Measurements from ENCODE around the gene ACADS.
A peak's percentile ranks its signal among the peaks of the same experiment; 100 is the strongest.

The ACADS gene, protein sequence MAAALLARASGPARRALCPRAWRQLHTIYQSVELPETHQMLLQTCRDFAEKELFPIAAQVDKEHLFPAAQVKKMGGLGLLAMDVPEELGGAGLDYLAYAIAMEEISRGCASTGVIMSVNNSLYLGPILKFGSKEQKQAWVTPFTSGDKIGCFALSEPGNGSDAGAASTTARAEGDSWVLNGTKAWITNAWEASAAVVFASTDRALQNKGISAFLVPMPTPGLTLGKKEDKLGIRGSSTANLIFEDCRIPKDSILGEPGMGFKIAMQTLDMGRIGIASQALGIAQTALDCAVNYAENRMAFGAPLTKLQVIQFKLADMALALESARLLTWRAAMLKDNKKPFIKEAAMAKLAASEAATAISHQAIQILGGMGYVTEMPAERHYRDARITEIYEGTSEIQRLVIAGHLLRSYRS

DNA sequence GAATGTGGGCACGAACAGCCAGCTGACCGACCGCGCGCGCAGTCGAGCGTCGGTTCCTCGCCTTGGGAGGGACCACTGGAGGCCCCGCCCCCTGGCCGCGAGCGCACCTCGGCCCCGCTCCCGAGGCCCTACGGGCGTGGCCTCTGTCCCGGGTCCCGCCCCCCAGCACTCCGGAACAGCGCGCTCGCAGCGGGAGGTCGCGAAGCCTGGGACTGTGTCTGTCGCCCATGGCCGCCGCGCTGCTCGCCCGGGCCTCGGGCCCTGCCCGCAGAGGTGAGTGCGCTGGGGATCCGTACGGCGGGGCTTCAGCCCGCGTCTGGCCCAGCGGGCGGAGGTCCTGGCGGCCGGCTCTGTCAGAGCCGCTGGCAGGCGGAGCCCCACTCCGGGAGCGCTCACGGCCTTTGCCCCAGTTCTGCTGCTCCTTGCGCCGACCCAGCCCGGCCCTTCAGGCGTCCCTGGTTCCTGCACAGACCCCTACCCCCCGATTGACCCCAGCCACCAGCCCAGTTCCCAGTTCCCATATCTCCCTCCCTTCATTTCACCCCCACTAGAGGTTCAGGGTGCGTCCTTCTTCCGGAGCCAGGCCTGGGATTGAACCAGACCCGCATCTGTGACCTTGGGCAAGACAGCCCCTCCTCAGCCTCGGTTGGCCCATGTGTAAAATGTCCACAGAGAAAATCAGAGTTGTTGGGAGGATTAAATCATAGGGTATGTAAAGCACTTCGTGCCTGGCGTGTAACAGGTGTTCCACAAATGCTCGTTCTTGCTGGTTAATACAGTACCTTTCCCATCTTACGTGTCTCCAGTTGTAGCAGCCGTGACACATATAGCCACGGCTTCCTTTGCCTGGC is at the start of gene ACADS:
Gene ACADS (plus strand): TSS at position 168 of the 851 bp plus-strand sequence. CDS start 60 bp downstream, at position 228.
- DNase-seq = peak; percentile 93

GRCh38 chr12:120677765-120678473 is 47.7 kb upstream of the ACADS start:
- peak; percentile 69 for DNase-seq

- DNase-seq = peak; percentile 33
These were observed 47.1 kb upstream of the ACADS start for GRCh38 chr12:120678572-120678971.

DNA sequence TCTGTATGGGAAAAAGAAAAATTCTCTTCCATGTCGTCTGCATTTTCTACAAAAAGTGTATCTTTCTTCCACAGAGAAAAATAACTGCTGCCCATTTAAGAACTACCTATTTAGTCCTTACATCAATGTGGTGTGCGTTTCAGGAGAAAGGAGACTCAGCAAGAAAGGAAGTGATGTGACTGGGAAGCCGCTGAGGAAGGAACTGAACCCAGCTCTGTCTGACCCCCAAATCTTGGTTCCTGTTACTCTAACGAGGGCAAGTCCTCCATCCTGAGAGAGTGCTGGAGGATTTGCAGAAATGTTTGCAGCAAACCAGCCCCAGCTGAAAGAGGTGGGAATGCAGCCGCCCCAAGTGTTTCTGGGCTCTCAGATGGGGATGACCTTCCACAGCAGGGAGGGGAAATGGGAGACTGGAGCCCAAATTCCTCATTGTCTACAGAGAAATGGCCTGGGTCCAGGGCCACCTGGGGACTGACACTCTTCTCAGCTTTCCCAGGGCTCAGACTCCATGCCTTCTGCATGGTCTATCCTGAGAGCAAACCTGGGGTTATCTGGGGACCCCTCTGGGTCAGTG is 45.4 kb upstream of the ACADS start:
- no peak for DNase-seq

- DNase-seq = peak; percentile 74
These were observed 41.1 kb upstream of the ACADS start for GRCh38 chr12:120684523-120684932.

DNA sequence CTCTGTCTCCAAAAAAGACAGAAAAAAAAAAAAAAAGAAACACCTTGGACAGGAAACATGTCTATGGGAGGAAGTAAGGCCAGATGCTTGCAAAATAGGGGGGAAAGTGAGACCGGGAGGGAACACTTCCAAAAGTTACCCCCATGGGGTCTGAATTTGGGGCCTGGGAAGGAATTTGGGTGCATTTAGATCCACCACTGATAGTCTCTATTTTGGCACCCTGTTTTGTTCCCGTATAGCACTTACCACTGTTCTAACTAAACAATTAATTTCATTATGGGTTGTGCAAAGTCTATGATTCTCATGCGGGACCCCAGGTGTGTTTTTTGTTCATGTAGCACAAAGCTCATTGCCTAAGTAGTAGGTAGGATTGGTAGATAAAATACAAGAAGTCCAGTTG is 40.1 kb upstream of the ACADS start:
- no peak for DNase-seq

- DNase-seq = peak; percentile 99
These were observed 39.4 kb upstream of the ACADS start for GRCh38 chr12:120686151-120686689.

- DNase-seq = peak; percentile 100
These were observed 38.7 kb upstream of the ACADS start, which contains the start of gene MLEC for GRCh38 chr12:120686690-120687577. MLEC (plus strand) TSS chr12:120687149; CDS start chr12:120687297, 148 bp downstream.

- DNase-seq = peak; percentile 55
These were observed 37.9 kb upstream of the ACADS start for GRCh38 chr12:120687578-120688289.

GRCh38 chr12:120688527-120689071 is 37.0 kb upstream of the ACADS start:
- DNase-seq = no peak

DNA sequence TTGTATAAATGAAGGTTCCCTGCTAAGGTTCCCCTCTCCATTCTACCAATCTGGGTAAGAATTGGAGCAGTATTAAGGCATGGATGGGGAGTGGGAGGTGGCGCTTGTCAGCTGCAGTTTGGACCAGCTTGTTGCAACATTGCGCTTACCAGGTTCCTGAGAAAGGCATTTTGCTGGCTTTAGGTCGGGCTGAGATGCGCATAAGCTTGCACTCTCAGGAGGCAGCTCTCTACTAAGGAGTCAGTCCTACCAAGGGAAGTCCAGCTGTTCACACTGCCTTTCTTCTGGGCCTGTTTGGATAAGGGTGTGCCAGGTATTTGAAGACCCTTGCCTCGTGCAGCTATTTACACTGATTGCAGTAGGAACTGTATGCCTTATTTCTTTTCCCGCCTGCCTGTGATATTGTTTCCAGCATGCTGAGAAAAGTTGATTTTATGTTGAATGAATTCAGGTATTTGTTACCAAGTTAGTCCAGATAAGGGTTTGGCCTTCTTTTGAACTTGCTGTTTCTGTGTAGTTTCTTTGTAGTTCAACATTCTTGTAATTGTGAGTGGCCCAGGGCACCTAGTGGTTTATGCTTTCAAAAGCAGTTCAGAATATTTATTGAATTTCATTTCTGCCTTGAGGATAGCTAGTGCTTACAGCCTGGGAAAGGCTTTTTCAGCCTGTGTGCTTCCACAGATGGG is 36.1 kb upstream of the ACADS start:
- DNase-seq = no peak

DNA sequence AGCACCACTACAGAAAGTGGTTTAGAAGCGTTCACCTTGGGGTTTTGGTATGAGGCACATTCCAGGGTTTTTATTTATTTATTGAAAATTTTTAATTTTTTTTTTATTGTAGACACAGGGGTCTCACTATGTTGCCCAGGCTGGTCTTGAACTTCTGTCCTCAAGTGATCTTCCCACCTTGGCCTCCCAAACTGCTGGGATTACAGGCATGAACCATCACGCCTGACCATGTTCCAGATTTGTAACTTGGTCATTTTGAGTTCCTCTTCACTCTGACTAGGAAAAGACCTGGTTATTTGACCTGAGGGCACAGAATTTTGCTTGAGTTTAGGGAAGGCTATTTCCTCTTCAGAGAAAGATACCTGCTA is 35.6 kb upstream of the ACADS start:
- DNase-seq = no peak

DNA sequence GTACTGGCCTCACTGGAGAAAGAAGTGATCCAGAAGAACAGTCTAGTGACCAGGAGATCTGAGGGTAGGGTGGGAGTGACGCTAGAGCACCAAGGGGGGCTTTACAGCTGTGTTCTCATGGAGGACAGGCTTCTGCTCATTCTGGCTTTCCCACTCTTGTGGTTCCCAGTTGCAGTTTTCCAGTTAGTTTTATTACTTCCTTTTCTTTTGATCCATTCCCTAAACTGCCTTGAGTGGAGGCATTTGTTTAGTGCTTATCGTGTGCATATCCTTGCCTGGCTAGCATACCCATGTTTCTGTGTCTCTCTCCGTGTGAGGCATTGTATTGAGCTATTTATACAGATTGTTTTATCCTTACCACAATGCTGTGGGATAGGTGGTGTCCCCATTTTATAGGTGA is 34.6 kb upstream of the ACADS start:
- no peak for DNase-seq

DNA sequence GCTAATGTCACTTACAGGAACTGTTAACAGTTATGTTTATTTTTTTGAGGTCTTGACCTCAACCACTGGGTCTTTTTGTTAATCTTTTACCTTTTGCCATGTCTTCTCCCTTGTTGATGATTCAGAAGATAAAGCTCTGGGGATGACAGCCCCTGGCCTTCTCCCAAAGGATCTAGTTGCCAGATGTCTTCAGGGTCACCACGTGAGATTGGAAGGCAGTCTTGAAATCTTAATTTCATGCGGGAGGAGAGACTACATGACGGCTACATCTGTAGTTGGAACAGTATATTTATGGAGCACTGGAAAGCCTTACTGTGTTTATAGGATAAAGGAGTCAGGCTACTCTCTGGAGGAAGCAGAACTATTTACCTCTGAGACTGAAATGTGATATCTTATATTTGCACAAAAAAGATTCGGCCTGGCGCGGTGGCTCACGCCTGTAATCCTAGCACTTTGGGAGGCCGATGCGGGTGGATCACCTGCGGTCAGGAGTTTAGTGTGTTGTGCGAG is 33.0 kb upstream of the ACADS start:
- no peak for DNase-seq

DNA sequence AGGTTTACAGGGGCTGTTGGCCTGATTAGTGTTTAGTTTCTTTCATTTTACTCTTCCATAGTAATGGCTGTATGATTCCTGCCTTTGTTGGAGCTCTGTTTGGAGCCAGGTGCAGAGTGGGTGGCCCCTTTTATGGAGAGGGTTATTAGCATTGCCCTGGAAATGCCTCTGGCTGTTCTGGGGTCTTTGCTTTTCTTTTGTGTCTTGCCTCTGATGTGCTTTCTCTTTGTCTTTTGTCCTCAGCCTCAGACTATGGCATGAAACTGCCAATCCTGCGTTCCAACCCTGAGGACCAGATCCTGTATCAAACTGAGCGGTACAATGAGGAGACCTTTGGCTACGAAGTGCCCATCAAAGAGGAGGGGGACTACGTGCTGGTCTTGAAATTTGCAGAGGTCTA is 31.8 kb upstream of the ACADS start:
- DNase-seq = no peak

DNA sequence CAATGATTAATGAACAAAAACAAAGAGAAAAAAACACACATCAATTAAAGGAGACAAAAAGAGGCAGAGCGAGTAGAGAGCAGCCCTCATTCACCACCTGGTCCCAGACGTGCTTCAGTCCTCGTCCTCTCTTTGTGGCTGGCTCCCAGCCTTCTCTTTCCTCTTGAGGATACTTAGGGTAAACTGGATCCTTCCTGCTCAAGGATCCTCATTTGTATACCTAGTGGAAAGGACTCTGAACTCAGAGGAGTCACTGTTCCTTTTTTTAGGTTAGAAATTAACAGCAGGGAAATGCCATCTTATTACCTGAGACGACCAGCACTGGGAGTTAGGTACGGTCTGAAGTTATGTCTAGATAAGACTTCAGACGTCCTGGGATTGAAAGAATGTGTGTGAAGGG is 29.0 kb upstream of the ACADS start:
- DNase-seq = no peak

GRCh38 chr12:120697344-120697743 is 28.3 kb upstream of the ACADS start:
- no peak for DNase-seq

DNA sequence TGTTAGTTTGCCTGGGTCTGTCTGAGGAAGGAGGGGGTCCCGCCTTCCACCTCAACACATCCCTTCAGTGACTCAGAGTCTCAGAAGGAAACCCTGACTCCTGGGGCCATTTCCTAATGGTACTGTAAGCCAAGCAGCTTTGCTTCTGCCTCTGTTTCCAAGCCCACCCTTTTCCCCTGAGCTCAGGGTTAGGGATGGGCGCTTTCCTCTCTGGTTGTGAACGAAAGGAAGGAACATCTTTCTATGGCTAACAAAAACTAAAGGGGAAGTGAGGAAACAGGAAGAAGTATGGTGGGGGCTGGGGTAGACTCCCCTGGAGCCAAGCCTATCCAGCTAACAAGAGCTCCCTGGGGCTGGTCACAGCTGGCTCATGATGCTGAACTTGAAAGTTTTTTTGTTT is 27.0 kb upstream of the ACADS start:
- no peak for DNase-seq

- DNase-seq = no peak
These were observed 26.1 kb upstream of the ACADS start for GRCh38 chr12:120699553-120699952.

- no peak for DNase-seq
These were observed 24.7 kb upstream of the ACADS start for GRCh38 chr12:120700886-120701285.
